Superior temporal gyrus (tissue), 1 donor: ENCODE data around the gene GAPDHS.

ENCODE experiments used
- DNase-seq: peaks from one replicate; pipeline ENCODE4 v3.0.0-alpha.2; 2016; ENCODE audit errors: extremely low spot score

Gene GAPDHS

GRCh38 chr19:35533201-35533821 lies at the start of gene GAPDHS:
TSS of gene GAPDHS (plus strand) at chr19:35533456. CDS start at chr19:35533528, 72 bp downstream.
- no peak for DNase-seq

GRCh38 chr19:35484252-35485036 lies 48.8 kb upstream of the GAPDHS start:
- DNase-seq: no peak

- no peak for DNase-seq
Observed at GRCh38 chr19:35486268-35486708, 47.0 kb upstream of the GAPDHS start.

- no peak for DNase-seq
Observed at GRCh38 chr19:35487656-35488182, 45.5 kb upstream of the GAPDHS start.

DNA sequence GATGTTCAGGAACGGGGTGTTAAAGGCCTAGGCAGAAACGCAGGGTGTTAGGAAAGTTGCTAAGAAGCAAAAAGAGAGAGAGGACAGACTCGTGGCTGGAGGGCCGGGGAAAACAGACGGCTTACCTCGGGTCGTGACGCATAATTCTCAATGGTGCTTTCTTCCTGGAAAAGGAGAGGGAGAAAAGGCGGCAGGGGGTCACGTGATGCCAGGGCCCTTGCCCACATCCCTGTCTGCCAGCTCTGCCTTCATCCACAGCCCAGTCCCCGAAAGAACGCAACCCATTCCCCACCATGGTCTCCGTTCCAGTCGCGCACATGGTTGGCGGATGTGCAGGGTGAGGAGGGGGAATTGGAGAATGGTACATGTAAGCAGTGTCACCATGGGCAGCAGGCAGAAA lies 44.6 kb upstream of the GAPDHS start:
- DNase-seq: no peak

GRCh38 chr19:35490364-35490763 lies 42.9 kb upstream of the GAPDHS start, which contains the start of gene KRTDAP:
TSS of gene KRTDAP (minus strand) at chr19:35490464. CDS start at chr19:35490442, 22 bp downstream.
- DNase-seq: no peak

DNA sequence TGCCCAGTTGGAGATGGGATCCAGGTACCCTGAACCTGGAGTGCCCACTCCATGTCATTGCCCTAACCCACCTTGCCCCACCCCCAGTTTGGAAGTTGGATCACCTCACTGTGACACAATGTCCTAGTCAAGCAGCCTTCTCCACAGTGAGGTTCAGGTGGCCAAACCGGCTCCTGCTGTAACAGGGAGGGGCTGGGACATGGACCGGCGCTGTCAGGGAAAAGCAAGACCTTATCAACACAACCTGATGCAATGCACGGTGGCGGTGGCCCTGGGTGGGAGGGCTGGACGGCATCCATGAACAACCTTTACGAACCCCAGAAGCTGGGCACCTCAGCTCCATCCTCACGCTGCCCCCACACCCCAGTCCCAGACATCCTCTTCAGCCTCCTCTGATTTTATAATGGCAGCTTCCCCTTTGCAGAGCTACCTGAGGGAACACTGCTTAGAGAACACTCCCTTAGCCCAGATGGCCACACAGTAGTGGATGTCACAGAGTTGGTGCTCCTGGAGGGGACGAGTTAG lies 41.4 kb upstream of the GAPDHS start:
- DNase-seq: no peak

DNA sequence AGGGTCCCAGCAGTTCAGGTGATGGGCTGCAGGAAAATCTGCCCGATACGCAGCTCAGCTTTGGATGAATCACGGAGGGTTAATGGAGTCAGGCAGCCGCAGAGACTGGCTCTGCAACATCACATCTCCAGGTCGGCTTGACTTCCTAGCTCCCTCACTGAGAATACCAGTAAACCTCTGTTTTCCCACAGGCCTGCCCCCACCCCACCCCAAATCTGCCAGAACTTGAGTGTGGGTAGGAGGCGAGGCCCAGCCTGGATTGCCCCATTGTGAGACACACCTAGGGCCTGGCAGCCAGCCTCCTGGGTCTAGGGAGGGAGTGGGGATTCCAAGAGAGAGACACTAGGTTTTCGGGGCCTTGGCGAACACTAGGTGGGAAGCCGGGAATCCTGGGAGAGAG lies 39.3 kb upstream of the GAPDHS start:
- DNase-seq: no peak

DNA sequence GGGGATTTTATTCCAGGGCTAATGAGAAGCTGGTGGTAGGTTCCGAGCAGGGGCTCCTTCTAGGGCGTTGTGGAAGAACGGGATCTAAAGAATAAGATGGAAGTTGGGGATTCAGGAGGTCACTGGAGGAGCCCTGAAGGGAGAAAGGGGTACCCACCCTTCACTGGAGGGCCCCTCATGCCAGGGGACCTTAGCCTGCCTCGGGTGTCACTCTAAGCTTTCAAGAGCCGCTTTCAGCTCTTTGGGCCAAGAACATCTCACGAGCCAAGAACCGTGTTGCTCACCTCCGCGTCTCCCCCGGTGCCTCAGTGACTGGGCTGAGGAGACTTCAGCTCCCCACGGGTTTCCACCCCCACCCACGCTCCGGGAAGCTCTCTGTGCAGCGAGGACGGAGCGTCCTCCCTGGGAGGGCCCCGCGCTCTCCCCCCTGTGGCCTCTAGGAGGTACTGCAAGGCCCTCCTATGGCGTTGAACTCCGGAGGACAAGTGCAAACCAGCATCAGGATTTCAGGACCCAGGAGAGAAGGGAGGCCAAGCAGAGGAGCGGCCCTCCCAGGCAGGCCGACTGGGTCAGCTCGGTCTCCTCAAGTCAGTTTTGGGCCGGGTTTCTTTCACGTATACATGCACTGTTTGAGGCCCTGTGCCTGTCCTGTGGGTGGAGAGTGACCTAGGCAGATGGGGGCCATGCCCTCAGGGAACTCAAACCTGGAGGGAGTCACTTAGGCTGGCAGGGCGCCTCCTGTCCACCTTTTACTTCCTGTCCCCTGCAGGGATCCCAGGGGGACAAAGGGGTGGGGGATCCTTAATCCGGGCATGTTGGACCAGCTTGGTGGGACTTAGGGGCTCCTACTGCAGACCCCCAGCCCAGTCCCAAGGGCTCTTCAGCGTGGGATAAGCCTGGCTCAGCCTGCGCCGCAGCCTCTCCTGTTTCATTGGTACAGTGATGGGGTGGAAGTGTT lies 37.9 kb upstream of the GAPDHS start:
- peak; percentile 76 for DNase-seq

DNA sequence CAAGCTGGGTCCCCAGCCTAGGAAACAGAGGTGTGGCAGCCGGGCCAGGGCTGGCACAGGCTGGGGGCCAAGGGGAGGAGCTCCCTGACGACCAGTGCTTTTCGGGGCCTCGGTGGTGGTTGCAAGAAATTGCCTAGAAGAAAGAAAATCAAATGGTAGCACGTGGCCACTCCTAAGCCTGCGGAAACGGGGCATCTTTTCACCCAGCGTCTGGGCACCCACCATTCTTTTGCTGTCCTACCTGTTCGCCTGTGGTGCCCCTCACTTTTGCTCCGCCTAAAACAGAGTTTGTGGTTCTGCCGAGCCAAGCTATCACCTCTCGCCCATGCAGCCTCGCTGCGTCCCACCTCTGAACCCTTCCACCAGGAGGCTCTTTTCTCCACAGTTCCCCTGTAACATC lies 35.9 kb upstream of the GAPDHS start:
- DNase-seq: no peak

- DNase-seq: no peak
Observed at GRCh38 chr19:35498220-35498619, 35.0 kb upstream of the GAPDHS start.

DNA sequence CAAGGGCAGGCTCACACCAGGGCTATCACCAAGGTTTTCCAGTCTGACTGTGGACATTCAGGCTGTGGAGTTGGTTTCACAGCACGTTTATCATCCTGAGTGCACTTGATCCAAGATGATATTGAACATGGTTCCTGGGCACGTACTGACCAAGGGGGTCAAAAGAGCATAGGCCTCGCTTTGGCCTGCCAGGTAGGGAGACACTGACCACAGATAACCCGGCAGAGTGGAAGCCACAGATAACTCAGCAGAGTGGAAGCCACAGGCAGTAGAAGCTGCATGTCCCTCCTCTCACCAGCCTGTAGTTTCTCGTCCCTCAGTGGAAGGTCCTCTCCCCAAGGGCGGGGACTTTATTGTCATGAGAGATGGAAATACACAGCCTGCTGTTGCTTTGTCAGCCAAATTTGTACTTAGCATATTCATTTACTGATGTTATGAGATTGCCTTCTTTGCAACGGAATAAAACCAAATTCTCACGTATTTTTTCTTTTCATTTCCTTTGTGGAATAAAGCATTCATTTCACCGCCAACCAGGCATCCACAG lies 34.2 kb upstream of the GAPDHS start:
- no peak for DNase-seq

DNA sequence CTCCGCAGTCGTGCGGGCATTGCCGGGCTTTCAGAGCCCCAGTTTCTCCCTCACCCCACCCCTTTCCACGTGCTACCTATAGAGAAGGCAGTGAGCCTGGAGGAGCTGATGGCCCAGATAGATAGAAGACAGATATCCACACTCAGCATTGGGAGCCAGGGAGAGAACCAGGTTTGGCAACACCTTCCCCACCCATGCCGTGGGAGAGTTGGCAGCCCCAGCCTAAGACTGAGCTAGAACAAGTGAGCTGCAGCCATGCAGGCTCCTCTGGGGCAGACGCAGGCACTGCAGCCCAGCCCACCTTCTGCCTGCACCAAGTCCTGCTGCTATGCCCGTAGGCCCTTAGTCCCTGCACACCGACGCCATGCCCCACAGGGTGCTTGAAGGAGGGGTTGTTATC lies 32.6 kb upstream of the GAPDHS start:
- no peak for DNase-seq

DNA sequence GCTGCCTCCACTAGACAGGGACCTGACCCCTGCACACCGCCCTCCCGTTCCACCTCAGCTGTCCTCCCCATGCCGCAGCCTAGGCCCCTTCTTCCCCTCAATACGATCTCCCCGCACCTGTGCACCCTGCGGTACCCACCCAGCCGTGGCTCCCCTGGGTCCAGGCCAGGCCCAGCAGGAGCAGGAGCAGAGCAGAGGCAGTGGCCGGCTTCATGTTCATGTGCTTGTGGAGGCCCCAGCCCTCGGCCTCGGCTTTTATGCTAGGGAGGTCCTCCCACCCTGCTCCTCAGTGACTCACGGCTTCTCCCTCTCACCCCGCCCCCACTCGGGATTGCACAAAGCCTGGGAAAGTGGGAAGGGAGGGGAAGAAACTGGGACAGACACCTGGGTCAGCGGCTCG lies 31.6 kb upstream of the GAPDHS start:
- no peak for DNase-seq

DNA sequence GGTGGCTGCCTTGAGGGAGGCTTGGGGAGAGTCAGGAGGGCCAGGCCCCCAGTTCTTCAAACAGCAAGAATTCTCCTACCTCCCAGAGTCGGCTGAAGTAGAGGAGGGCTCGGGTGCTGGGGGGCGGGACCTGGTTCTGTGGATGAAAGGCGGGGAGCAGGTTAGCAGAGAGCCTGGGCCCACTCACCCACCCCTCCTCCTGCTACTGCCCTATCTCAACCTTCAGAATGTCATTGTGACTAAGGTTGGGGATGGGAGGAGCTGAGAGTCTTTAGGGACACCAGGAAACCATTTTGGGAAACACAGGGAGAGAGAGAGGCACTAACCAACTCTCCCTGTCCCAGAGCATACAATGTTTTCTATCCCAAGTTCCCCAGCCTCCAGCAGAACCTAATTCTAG lies 30.5 kb upstream of the GAPDHS start:
- no peak for DNase-seq

DNA sequence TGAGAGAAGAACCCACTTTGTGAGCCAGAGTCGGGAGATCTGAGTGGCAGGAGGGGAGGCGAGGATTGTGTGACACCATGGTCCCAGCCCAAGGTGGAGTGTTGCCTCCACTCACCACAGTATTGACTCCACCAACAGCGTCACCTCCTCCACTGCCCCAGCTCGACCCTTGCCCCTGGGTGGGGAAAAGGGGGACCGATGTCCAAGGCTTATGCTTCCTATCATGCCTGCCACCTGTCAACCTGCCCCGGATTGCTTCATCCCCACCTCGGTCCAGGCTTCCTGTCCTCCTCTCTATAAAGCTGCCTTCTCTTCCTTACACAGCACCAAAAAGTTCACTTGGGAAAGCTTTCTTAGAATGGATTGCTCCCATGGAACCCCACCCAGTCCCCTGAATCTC lies 27.2 kb upstream of the GAPDHS start:
- no peak for DNase-seq

GRCh38 chr19:35507561-35507960 lies 25.7 kb upstream of the GAPDHS start:
- DNase-seq: no peak

DNA sequence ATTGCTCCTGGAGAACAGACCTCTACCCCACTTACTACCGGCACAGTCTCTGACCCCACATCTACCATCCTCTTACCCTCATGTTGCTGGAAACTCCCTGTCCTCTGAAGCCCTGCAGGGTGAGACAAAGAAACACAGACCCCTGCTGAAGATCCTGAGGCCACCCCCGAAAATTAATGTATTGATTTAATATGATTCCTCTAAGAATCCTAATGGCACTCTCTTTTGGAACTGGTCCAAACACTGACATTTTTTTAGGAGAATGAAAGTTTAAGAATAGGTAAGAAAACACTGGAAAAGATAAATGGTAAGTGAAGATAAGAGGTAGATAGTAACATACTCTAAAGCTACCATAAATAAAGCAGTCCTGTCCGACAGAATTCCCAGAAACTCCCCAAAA lies 25.1 kb upstream of the GAPDHS start:
- no peak for DNase-seq

DNA sequence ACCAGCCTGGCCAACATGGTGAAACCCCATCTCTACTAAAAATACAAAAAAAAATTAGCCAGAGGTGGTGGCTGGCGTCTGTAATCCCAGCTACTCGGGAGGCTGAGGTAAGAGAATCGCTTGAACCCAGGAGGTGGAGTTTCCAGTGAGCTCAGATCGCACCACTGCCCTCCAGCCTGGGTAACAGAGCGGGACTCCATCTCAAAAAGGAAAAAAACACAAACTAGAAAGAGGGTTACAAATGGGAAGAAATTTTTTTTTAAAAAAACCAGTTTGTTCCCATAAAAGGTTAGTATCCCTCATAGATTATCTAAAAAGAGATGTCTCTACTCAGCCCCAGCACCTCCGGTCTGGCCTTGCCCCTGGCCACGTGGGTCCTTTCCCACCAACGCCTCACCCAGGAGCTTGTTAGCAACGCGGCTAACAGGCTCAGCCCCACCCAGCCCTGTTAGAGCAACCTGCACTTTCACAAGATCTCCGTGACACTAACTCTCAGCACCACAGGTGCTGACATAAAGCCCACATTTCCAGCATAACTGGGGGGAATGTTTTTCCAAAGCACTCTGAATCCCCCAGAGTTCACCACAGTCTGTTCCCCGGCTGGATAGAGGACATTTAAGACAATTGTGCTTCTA lies 24.1 kb upstream of the GAPDHS start:
- no peak for DNase-seq

GRCh38 chr19:35509861-35510625 lies 23.2 kb upstream of the GAPDHS start:
- DNase-seq: peak; percentile 73
